HG02885 (cell line): Measurements from ENCODE around the gene IQGAP1.
"Not testable (repeated sequence)": the region's sequence is repeated elsewhere in the genome, so short reads cannot be mapped to it uniquely, and the experiment has no call there.

ENCODE experiments used
- ATAC-seq: cut with Tn5 transposase; IDR thresholded peaks from one replicate; pipeline ENCODE4 v1.9.1; 2021; ENCODE audit warnings: mild to moderate bottlenecking; ENCODE audit not compliant: unreplicated experiment, poor library complexity

The IQGAP1 gene, protein sequence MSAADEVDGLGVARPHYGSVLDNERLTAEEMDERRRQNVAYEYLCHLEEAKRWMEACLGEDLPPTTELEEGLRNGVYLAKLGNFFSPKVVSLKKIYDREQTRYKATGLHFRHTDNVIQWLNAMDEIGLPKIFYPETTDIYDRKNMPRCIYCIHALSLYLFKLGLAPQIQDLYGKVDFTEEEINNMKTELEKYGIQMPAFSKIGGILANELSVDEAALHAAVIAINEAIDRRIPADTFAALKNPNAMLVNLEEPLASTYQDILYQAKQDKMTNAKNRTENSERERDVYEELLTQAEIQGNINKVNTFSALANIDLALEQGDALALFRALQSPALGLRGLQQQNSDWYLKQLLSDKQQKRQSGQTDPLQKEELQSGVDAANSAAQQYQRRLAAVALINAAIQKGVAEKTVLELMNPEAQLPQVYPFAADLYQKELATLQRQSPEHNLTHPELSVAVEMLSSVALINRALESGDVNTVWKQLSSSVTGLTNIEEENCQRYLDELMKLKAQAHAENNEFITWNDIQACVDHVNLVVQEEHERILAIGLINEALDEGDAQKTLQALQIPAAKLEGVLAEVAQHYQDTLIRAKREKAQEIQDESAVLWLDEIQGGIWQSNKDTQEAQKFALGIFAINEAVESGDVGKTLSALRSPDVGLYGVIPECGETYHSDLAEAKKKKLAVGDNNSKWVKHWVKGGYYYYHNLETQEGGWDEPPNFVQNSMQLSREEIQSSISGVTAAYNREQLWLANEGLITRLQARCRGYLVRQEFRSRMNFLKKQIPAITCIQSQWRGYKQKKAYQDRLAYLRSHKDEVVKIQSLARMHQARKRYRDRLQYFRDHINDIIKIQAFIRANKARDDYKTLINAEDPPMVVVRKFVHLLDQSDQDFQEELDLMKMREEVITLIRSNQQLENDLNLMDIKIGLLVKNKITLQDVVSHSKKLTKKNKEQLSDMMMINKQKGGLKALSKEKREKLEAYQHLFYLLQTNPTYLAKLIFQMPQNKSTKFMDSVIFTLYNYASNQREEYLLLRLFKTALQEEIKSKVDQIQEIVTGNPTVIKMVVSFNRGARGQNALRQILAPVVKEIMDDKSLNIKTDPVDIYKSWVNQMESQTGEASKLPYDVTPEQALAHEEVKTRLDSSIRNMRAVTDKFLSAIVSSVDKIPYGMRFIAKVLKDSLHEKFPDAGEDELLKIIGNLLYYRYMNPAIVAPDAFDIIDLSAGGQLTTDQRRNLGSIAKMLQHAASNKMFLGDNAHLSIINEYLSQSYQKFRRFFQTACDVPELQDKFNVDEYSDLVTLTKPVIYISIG (N-terminal part only)

DNA sequence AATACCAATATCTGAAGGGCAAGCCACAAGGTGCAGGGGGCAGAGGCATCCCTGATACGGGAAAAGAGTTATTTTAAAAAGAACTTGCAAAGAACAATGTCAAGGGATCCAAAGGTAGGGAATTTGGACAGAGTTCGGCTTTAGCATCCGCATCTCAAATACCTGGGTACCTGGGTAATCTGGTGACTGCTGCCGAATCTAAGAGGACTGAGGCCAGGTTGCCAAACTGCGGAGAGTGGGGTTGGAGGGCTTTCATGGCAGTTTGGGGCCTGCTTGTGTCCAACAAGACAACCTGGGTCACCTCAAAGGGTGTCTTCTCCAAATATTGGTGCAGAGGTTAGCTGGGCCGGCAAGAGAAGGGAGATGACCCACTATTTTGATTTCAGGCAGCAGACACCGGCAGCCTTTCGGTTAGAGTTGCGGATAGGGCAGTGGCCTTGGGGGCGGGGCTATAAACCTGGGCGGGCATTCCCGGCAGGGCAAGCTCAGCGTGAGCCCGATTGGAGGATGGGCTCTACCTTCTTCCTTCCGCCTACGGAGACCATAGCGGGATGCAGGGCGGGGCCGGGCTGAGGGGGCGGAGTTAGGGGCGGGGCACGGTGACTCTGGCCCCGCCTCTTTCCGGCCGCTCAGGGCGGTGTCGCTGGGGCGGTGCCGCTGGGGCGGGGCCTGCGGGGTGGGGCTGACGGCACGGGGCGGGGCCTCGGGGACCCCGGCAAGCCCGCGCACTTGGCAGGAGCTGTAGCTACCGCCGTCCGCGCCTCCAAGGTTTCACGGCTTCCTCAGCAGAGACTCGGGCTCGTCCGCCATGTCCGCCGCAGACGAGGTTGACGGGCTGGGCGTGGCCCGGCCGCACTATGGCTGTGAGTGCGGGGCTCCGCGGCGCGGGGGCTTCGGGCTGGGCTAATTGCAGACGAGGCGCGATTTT is at the start of gene IQGAP1:
Gene IQGAP1, plus strand, starts transcription at position 709 of the 928 bp plus-strand sequence. Its CDS starts 100 bp downstream, at position 809.
- ATAC-seq, result peak; percentile 91

DNA sequence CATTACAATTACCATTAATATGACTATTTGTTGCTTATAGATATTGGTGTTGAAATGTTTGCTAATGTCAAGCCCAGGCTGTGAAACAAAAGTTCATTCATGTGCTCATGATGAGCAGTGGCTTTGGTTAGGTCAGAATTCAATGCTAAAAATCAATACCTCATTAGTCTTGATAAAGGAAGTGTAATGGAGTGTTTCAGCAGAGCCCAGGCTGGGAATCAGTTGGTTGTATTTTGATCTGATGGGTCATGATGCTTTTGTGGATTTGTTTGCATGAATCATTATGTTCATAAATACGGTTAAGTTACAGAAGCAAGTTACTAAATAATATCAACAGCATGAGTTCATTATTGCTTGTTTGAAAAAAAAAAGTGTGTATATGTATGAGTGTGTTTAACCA is 49.5 kb upstream of the IQGAP1 start:
- ATAC-seq, result no peak

DNA sequence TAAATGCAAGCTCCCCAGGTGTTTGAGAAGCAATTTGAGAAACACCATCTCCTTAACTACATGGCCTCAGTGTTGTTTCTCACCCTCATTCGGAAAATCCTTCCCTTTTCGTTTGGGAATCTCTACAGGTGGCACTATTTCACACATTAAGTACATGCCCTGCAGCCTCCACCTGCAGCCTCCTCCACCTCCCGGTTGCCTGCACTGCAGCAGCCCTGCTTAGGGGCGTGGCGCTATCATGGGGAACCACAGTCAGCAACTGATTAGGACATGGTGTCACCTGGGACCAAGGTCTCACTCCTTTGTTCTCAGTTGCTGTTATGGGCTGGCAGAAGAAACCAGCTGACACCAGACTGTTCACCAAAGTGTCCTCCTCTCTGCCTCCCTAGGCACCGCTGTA is 47.7 kb upstream of the IQGAP1 start:
- no peak for ATAC-seq

DNA sequence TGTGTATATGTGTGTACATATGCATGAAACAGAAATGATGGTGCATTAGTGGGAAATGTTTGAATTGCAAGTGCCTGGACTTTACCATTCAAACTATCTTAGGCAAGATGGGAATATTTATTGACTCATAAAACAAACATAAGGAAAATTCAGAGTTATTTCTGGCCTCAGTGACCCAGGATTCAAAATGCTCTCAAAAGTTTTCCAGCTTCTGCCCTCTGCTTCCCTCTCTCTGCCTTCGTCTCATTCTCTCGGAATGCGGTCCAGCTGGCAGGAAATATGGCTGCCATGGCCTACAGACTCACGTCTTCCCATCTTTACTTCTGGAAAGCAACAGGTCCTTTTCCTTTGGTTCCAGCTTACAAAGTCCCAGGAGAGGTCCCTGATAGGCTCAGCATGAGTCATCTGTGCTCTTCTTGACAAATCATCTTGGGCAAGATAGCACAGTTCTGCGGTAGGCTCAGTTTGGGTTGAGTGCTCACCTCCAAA is 44.7 kb upstream of the IQGAP1 start:
- no peak for ATAC-seq

DNA sequence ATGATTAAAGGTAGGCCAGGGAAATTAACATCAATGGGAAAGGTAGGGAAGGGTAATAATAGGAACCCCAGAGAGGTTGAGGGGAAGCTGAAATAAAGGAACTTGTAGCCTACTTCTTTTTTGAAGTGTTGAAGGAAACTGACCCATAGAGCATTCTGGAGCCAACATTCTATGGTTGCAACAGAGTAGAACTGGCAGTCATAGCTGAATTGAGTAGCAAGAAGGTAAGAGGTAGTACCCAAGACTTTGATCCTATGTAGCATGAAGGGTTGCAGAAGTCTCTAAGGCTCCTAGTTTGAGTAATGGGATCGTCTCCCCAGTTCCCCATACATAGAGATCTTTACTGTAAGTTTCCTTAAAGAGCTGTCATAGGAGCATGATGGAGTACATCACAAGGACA is 43.4 kb upstream of the IQGAP1 start:
- ATAC-seq, result no peak

DNA sequence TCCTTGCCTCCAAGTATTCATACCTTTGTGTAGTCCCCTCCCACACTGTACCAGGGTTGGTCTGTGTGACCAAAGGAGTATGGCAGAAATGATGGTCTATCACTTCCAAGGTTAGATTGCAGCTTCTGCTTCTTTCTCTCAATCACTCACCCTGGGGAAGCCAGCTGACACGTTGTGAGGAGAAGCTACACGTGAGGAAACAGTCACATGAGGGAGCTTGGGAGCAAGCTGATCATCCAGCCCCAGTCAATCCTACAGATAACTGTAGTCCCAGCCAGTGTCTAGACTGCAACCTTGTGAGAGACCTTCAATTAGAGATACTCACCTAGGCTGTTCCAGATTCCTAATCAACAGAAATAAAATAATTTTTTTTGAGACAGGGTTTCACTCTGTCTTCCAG is 42.2 kb upstream of the IQGAP1 start:
- ATAC-seq, result no peak

DNA sequence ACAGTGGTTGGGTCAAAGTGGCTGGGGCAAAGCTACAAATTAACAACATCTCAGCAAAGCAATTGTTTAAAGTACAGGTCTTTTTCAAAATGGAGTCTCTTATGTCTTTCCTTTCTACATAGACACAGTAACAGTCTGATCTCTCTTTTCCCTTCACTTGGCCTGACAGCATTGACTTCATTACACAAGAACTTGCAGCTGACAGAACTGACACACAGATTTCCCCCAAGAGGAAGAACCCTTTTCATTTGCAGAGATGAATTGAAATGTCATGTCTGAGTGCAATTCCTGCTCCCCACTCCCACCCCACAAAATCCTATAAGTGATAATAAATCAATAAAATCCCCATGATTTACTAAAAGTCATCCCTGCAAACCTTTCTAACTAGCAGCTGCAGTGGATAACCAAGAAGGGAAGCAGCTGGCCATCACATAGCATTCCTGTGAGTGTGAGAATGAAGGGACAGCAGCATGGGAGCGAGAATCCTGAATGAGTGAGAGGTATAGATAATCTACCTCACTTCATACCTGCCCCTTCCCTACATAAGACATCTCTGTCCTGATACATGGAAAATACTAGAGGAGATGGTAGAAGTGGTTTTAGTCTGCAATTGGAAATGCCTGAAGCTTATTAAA is 40.5 kb upstream of the IQGAP1 start:
- ATAC-seq, result not testable (repeated sequence)

DNA sequence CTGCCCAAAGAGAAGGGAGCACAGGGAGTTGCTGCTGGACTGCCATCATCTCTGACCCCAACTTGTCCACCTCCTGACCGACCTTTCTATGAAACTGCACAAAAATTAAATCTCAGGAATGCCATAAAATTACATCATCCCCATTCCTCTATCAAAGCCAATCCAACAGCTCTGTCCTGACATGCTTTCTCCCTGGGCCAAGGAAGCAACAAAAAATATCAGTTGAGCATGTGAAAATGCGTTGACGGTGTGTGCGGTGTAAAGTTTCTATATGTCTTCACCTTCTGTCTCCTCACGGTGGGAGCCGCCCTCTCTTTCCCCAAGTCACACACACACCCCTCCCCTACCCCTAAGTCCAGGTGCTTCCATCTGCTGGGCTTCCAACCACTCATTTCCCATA is 39.6 kb upstream of the IQGAP1 start:
- no peak for ATAC-seq

DNA sequence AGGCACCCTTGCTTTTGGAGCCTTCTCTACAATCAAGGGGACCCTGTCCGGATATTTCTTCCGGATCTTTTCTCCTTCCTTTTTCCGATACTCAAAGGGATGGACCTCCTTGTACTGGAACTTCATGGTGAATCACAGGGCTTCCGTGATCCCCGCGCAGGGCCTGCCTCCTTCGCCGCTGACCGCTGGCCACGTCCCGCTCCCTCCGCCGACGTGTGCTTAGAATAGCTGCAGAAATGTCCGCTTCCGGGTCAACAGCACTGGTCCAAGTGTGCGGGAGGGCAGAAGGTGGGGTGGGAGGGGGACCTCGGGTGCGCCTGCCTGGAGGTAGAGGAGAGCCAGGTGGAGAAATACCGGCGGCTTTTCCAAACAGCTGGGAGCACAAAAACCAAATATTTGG is 39.0 kb upstream of the IQGAP1 start:
- ATAC-seq, result no peak

DNA sequence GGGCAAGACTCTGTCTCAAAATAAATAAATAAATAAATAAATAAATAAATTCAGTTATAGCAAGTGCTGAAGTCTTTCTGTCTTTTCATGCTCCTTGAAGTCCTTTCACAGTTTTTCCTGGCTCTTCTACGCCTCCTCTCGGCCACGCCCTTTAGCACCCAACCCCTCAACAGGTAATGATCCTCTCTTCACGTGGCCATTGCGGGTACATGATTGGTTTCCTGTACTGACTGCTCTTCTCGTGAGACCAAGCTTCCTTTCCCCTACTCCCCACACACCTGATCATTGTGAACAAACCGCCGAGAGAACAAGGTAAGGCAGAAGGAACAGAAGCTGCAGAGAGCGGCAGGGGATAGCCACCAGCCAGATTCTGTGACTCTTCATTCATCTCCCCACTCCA is 38.2 kb upstream of the IQGAP1 start:
- no peak for ATAC-seq

DNA sequence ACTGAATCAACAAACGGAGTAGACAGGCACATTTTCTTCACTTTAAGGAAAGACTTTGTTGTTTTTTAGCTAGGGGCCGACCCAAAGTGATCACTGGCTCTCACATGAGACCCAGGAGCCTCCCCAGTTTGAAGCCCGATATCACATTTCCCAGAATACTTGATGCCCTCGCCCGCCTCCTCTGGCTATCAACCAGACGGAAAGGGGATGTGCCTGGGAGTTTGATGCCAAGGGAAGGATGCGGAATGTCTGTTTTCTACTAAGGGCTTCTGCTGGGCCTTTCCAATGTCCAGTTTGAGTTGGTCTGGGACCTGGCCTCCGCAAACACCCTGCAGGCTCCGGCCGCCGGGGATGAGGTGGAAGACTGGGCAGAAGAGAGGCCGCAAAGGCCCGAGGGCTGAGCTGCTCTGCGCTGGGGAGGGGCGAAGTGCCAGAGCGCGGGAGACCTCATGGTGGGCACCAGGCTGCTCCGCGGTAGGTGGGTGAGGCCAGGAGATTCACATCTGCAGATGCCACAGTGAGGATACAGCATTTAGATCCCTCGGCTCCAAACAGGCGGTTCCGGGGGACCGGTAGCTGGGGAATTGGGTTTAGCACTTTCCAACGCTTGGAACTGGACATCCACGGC is 36.4 kb upstream of the IQGAP1 start:
- ATAC-seq, result no peak

DNA sequence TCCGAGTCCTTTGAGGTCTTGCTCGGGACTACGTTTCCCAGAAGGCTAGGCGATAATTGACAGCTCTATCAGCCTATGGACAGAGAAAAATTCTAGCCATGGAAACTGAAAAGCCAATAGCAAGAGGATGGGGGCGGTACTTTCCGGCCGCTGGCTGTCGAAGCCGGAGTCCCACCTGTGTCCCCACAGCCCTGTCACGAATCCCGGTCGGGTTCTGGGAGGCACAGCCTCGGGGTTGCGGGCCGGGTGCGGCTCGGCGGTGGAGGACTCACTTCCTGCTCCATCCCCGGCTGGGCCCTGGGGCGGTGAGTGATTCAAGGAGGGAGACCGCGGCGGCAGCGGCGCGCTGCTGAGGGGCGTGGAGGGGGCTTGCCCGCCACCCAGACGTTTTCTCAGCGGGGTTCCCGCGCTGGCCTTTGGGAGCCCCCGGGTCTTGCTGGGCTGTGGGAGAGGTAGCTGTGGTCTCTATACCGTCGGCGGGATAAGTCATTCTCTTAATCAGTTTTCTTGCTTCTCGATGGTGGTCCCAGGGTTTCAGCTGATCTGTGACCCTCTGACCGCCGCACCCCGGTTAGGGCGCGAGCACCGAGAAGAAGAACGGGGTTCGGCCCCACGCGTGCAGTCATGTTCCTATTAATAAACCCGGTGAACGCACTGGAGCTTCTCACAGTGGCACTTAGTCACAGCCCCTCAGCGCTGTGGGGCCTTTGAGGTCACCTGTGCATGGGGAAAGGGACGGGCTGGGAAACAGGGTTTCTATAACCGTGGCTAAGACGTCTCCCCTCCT is 35.7 kb upstream of the IQGAP1 start, which contains the start of gene ZNF774:
Gene ZNF774, plus strand, starts transcription at position 178 of the 787 bp plus-strand sequence. CDS start 2,377 bp downstream, outside the sequence.
- ATAC-seq, result peak; percentile 100

DNA sequence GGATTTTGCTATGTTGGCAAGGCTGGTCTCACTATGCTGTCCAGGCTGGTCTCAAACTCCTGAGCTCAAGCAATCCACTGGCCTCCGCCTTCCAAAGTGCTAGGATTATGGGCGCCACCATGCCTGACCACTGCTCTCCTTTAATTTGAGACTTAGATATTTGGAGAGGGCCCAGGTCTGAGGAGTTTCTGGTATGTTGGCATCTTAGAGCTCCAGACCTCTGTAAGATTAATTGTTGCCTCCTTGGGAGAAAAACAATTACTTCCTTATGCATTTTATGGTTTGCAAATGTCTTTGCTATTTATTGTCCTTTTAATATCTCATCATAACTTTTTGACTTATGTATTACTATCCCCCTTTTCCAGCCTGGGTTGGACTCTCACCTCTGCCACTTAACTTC is 33.1 kb upstream of the IQGAP1 start:
- no peak for ATAC-seq

DNA sequence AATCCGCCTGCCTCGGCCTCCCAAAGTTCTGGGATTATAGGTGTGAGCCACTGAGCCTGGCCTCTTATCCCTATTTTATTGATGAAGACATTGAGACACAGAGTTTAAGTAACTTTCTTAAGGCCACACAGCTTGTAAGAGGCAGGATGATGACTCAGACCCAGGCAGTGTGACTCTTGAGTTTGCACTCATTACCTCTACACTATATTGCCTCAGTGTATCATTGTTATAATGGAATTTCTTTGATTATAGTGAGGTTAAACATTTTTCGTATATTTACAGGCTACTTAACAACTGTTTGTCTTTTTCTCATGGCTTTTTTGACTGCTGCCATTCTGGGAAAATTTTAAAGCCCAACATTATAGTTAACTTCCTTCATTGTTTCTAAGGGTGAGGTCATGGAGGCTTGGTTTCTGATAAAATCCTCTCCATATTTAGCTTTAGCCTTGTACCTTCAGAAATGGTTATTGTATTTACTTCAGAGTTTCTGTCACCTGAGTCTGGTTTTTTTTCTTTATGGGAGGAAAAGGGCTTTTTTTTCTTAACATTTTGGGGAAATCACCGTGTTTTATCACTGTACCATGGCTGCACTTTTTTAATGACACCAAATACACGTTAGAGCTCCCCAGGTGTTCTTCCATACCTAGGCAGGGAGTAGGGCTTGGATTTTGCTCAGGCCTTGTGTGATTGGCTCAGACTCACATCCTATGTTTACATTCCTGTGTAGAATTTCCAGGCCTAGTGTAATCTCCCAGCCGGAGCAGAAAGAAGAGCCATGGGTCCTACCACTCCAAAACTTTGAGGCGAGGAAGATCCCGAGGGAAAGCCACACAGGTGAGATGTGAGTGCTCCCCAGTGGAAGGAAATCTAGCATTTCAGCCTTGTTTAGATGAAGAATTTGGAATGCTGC is 29.7 kb upstream of the IQGAP1 start:
- no peak for ATAC-seq

DNA sequence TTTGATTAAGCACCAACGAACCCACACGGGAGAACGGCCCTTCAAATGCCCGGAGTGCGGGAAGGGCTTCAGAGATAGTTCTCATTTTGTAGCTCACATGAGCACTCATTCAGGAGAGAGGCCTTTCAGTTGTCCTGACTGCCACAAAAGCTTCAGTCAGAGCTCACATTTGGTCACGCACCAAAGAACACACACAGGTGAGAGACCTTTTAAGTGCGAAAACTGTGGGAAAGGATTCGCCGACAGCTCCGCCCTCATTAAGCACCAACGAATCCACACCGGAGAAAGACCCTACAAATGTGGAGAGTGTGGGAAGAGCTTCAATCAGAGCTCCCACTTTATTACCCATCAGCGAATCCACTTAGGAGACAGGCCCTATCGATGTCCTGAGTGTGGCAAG is 27.3 kb upstream of the IQGAP1 start:
- no peak for ATAC-seq

DNA sequence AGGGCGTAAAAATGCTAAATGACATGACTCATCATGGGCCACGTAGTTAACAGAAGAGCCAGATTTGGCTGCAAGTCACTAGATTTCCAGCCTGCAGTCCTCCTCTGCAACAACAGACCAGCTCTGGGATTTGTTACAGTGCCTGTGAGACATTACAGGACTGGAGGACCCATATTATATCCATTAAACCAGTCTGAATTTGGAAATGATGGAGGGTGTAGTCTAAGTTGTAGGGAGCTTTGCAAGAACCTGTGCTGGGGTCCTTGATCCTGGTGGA is 25.2 kb upstream of the IQGAP1 start:
- no peak for ATAC-seq

DNA sequence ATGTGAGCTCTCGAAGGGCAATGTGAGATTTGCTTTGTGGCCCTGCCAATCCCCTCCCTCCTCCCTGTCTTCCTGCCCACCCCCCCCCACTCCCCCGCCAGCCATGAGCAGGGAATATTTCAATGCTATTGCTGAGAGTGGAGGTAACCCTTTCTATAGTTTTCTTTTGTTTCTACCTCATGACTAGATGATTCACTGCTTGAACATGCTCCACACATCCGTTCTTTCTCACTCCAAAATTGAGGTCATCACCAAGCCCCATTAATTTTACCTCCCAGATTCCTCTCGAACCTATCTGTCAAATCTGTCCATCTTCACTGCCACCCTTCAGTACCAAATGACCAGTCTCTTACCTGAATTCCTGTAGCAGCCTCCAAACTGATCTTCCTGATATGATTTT is 23.8 kb upstream of the IQGAP1 start:
- ATAC-seq, result no peak
